ENCODE measurements around the gene KRT12. TPM values are rescaled to one million over a fixed set of nuclear protein-coding genes. Genes with fewer than 3 reads are reported as not detected.

Gene KRT12
- total RNA-seq, 1 donor from 2014 or later = not detected

DNA sequence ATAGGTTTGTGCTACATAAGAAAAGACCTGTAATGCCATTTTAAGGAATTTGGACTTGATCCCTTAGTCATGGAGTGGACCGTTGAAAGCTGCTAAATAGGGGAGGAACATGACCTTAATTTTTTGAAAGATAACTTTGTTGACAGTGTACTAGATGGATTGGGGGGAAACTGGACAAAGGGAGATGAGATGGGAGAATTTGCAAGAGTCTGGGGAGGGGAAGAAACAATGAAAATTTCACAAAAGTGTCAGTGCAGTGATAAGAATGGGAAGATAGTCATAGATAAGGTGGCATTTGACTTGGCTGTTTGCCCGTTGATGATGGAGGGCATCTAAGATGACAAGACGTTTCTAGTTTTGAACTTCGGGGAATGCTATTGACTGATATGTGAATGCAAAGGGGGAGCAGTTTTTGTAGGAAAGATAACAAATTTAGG lies 22.3 kb downstream of the KRT12 start:
- intact Hi-C loops (cut with micrococcal nuclease) = no loop called here
- no peaks in the 10 kb centered on the region for H3K9me3 Mint-ChIP-seq
- CTCF ChIA-PET = no interaction called here

DNA sequence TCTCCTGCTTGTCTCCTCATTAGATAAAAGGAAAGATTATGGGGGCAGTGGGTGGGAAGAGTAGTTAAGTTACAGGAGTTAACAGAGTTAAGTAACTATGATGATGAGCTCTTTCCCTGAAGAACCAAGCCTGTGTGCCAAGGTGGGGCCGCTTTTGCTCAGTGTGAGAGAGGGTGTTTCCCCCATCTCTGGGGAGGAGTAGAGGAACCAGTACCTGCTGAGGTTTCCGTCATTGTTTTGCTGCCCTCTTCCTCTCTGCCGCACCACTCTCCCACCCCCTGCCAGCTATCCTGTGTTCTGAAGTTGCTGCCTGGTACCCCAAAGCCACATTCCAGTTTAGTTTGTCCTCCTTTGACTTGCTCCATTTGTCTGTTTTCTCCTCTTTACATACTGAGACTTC lies 23.8 kb downstream of the KRT12 start:
- CTCF ChIA-PET = no interaction called here

More for the DNA sequence above, 22.3 kb downstream of the KRT12 start:
- ATAC-seq (ENCODE audit: low read depth) (no peak), DNase-seq (no peak)
- Mint-ChIP-seq H3K4me3 (no peak overlapping the region), H3K4me1 (no peaks in the 10 kb centered on the region), H3K27ac (no peak overlapping the region), H3K27me3 (peaks cover 28% of the 10 kb centered on the region), H3K36me3 (ENCODE audit: low read depth) (no peaks in the 10 kb centered on the region)
- TF ChIP-seq, protein P1, sequence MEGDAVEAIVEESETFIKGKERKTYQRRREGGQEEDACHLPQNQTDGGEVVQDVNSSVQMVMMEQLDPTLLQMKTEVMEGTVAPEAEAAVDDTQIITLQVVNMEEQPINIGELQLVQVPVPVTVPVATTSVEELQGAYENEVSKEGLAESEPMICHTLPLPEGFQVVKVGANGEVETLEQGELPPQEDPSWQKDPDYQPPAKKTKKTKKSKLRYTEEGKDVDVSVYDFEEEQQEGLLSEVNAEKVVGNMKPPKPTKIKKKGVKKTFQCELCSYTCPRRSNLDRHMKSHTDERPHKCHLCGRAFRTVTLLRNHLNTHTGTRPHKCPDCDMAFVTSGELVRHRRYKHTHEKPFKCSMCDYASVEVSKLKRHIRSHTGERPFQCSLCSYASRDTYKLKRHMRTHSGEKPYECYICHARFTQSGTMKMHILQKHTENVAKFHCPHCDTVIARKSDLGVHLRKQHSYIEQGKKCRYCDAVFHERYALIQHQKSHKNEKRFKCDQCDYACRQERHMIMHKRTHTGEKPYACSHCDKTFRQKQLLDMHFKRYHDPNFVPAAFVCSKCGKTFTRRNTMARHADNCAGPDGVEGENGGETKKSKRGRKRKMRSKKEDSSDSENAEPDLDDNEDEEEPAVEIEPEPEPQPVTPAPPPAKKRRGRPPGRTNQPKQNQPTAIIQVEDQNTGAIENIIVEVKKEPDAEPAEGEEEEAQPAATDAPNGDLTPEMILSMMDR (IDR thresholded peaks at IDR 0.05) = no peak
- POLR2A ChIA-PET = no interaction called here

DNA sequence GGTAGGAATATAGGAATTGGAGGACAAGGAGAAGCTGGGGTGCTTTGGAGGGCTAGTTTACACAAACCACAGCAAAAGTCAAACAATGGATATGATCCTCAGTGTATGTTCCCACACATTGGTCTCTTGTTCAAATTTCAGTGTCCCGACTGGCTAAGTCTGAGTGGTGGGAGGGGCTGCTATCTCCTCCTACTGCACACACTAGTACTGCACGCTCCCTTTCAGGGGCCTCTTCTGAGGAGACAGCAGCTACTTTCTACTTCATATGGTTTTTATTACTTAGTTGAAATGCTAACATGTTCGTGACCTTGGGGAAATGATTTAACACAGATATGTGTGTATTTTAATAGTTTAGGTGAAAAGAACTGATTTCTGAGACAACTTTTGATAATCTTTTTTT lies 25.8 kb downstream of the KRT12 start:
- Mint-ChIP-seq H3K4me3 (no peak overlapping the region), H3K36me3 (ENCODE audit: low read depth) (no peaks in the 10 kb centered on the region), H3K4me1 (no peaks in the 10 kb centered on the region), H3K9me3 (no peaks in the 10 kb centered on the region), H3K27me3 (peaks cover 28% of the 10 kb centered on the region), H3K27ac (no peak overlapping the region)
- CTCF ChIA-PET = no interaction called here
- intact Hi-C loops (cut with micrococcal nuclease) = no loop called here
- no peak for DNase-seq
- ATAC-seq (ENCODE audit: low read depth) = no peak
- POLR2A ChIA-PET = no interaction called here
- TF ChIP-seq, protein P1 (IDR thresholded peaks at IDR 0.05) = no peak

More for the DNA sequence above, 23.8 kb downstream of the KRT12 start:
- Mint-ChIP-seq H3K27me3 (peaks cover 28% of the 10 kb centered on the region), H3K4me1 (no peaks in the 10 kb centered on the region), H3K4me3 (no peak overlapping the region), H3K9me3 (no peaks in the 10 kb centered on the region), H3K27ac (no peak overlapping the region), H3K36me3 (ENCODE audit: low read depth) (no peaks in the 10 kb centered on the region)
- intact Hi-C loops (cut with micrococcal nuclease) = no loop called here
- POLR2A ChIA-PET = no interaction called here
- TF ChIP-seq, protein P1 (IDR thresholded peaks at IDR 0.05) = no peak
- DNase-seq (no peak), ATAC-seq (ENCODE audit: low read depth) (no peak)

DNA sequence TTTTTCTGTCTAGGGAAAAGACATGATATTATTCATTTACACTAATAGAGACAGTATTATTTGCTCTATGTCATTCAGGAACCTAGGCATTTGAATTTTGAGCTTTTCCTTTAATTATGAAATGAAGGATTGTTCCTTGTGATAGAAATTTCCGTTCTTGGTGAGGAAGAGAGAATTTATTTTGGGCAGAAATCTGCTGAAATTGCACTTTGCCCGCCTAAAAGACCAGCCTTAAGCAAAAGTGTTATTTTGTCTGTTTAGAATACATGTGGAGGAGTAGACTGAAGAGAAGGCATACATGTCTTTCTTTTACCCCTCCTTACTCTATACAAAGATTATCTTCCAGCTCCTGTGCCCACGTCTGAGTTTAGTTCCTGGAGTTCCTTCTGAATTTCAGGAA lies 27.8 kb downstream of the KRT12 start:
- CTCF ChIA-PET = no interaction called here
- TF ChIP-seq, protein P1 (IDR thresholded peaks at IDR 0.05) = no peak
- H3K4me1 Mint-ChIP-seq = no peaks in the 10 kb centered on the region
- no peak overlapping the region for H3K27ac Mint-ChIP-seq
- ATAC-seq (ENCODE audit: low read depth) (no peak), DNase-seq (no peak)
- POLR2A ChIA-PET = no interaction called here
- no peaks in the 10 kb centered on the region for H3K9me3 Mint-ChIP-seq
- H3K27me3 Mint-ChIP-seq = peaks cover 11% of the 10 kb centered on the region
- H3K36me3 Mint-ChIP-seq (ENCODE audit: low read depth) = peaks cover 8% of the 10 kb centered on the region
- intact Hi-C loops (cut with micrococcal nuclease) = no loop called here
- no peak overlapping the region for H3K4me3 Mint-ChIP-seq

DNA sequence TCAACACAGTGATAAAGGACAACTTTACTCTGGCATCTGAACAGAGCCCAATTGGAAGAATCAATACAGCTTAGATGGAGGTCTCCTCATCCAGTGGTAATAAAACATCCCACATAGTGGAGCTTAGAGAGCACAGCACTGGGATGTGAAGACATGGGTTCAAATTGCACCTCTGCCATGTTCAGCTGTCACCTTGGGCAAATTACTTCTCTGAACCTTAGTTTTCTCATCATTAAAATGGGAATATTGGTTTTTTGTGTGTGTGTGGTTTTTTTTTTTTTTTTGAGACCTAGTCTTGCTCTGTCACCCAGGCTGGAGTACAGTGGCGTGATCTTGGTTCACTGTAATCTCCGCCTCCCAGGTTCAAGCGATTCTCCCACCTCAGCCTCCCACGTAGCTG lies 31.0 kb downstream of the KRT12 start:
- no peak for DNase-seq
- Mint-ChIP-seq H3K9me3 (no peaks in the 10 kb centered on the region), H3K4me3 (no peak overlapping the region), H3K27ac (no peak overlapping the region), H3K27me3 (no peaks in the 10 kb centered on the region), H3K4me1 (no peaks in the 10 kb centered on the region), H3K36me3 (ENCODE audit: low read depth) (peaks cover 9% of the 10 kb centered on the region)
- POLR2A ChIA-PET = no interaction called here
- intact Hi-C loops (cut with micrococcal nuclease) = no loop called here
- TF ChIP-seq, protein P1 (IDR thresholded peaks at IDR 0.05) = no peak
- no peak for ATAC-seq (ENCODE audit: low read depth)
- CTCF ChIA-PET = no interaction called here

All from activated B cell treated with CpG ODN at 0.5 μM for 24 hours (primary cell).